Transverse colon (tissue), 4 donors: ENCODE results near the gene TMUB2. TPM values are rescaled to one million over a fixed set of nuclear protein-coding genes. Genes with fewer than 3 reads are reported as not detected.

ENCODE experiments used
- DNase-seq: peaks from one replicate; pipeline ENCODE4 v3.0.0-alpha.2; 2019
- H3K27ac ChIP-seq, 4 donors: fragments of 200-600 bp; sonication (generic); 2 replicates each; pipeline ENCODE4 v1.5.1; 2016 to 2018; ENCODE audit warnings: inconsistent platforms in 4 of 4
- H3K27me3 ChIP-seq: fragments of 200-600 bp; sonication (generic); 2 replicates; pipeline ENCODE4 v1.5.1; 2017; ENCODE audit warnings: inconsistent platforms
- H3K36me3 ChIP-seq, 4 donors: fragments of 200-600 bp; sonication (generic); 2 replicates each; pipeline ENCODE4 v1.5.1; 2017 to 2019; ENCODE audit warnings: inconsistent platforms in 4 of 4
- H3K4me1 ChIP-seq, 4 donors: fragments of 200-600 bp; sonication (generic); 2 replicates each; pipeline ENCODE4 v1.5.1; 2017 to 2020; ENCODE audit warnings: inconsistent platforms in 4 of 4
- H3K4me3 ChIP-seq, 4 donors: fragments of 200-600 bp; sonication (generic); 1 replicate in 1 of 4; 2 replicates in 3 of 4; pipeline versions ENCODE4 v1.5.1 to v1.6.1; 2017 to 2019; ENCODE audit warnings: inconsistent platforms in 4 of 4
- H3K9me3 ChIP-seq, 2 donors: fragments of 200-600 bp; sonication (generic); 2 replicates each; pipeline ENCODE4 v1.5.1; 2017 to 2019; ENCODE audit warnings: inconsistent platforms in 2 of 2
- CTCF ChIP-seq, 5 experiments: fragments of 200-600 bp in 3 of 5; fragments of 450-650 bp in 2 of 5; sonication (generic) in 3 of 5; IDR thresholded peaks; 1 replicate in 2 of 5; 2 replicates in 3 of 5; pipeline ENCODE4 v1.5.1; 2016 to 2017; ENCODE audit warnings: antibody characterized with exemption in 5 of 5, inconsistent platforms in 3 of 5, mild to moderate bottlenecking in 2 of 5, moderate library complexity in 1 of 5
- EP300 ChIP-seq: sonication (generic); formaldehyde crosslinking; IDR thresholded peaks from one replicate; pipeline ENCODE4 v1.6.1; 2017; ENCODE audit warnings: antibody characterized with exemption, low read depth
- POLR2A ChIP-seq: fragments of 450-650 bp; IDR thresholded peaks from one replicate; pipeline ENCODE4 v1.6.1; 2016; ENCODE audit warnings: antibody characterized with exemption, mild to moderate bottlenecking, moderate library complexity
- POLR2AphosphoS5 ChIP-seq, 3 donors: sonication (generic); formaldehyde crosslinking; IDR thresholded peaks; one replicate each; pipeline ENCODE4 v1.6.1; 2016; ENCODE audit warnings: antibody characterized with exemption in 3 of 3
- WGBS, 2 donors: methylation state at CpG; one replicate each; pipeline ENCODE4 v1.1.5; 2018; ENCODE audit warnings: low coverage in 1 of 2; 5-methylcytosine and 5-hydroxymethylcytosine counted together
- in situ Hi-C, 4 donors: fragments of 200-750 bp; cut with MboI; loops; one replicate each; pipeline versions ENCODE4 v1.15.0 to v1.15.1; 2017; ENCODE audit warnings: low sequenced_read_pairs in 3 of 4, low pct_ligation_motif_present in 1 of 4, low pct_unique_long_range_greater_than_20kb in 1 of 4
- intact Hi-C: fragments of 100-400 bp; cut with DNase I; formaldehyde crosslinking; loops from one replicate; pipeline ENCODE4 v1.15.1; 2023; ENCODE audit warnings: low total_unique reads
- total RNA-seq, 4 donors: library from RNA; depleted of rRNA; stranded (reverse); fragments of >200 nt; gene quantifications; one replicate each; pipeline ENCODE4 v1.1.0, GENCODE V29; 2016

Gene TMUB2
- total RNA-seq, 4 donors from 2014 or later: 53.4 to 70.5 (median 60.6) TPM

- intact Hi-C loops (no loop called here), in situ Hi-C loops (no loop called here)
- Histone ChIP-seq H3K27me3 (no peaks in the 10 kb centered on the region), H3K9me3 (no peaks in the 10 kb centered on the region), H3K4me3 (no peak overlapping the region), H3K27ac (no peak overlapping the region), H3K4me1 (peaks cover 9 to 35% (median 13%) of the 10 kb centered on the region in 4 donors), H3K36me3 (peaks cover 0 to 21% (median 9%) of the 10 kb centered on the region in 4 donors)
- TF ChIP-seq POLR2A (no peak), POLR2AphosphoS5 (IDR thresholded peaks at IDR 0.05) (no peak), EP300 (no peak), CTCF (IDR thresholded peaks at IDR 0.05) (no peak)
- 90 to 91% methylated on average over 4 to 17 of the region's 17 CpGs for WGBS, 2 donors
- no peak for DNase-seq
These were observed 20.5 kb downstream of the TMUB2 start for GRCh38 chr17:44207319-44207718.

- Histone ChIP-seq H3K27ac (no peak overlapping the region), H3K9me3 (no peaks in the 10 kb centered on the region), H3K4me1 (peaks cover 9 to 35% (median 13%) of the 10 kb centered on the region in 4 donors), H3K27me3 (no peaks in the 10 kb centered on the region), H3K36me3 (peaks cover 0 to 21% (median 9%) of the 10 kb centered on the region in 4 donors), H3K4me3 (no peak overlapping the region)
- intact Hi-C loops: no loop called here
- in situ Hi-C loops: no loop called here
- 87 to 100% methylated on average over 2 to 5 of the region's 5 CpGs for WGBS, 2 donors
- DNase-seq: no peak
- TF ChIP-seq POLR2A (no peak), POLR2AphosphoS5 (IDR thresholded peaks at IDR 0.05) (no peak), CTCF (IDR thresholded peaks at IDR 0.05) (no peak), EP300 (no peak)
These were observed 21.0 kb downstream of the TMUB2 start for GRCh38 chr17:44207743-44208142.

- H3K36me3 ChIP-seq: peaks cover 0 to 22% (median 11%) of the 10 kb centered on the region in 4 donors
- 60% methylated on average over 1 to 11 of the region's 11 CpGs for WGBS, 2 donors
- no peaks in the 10 kb centered on the region for H3K27me3 ChIP-seq
- intact Hi-C loops (loop anchor here (2.0 kb wide), 1 partner anchor 121 kb away; no protein-coding TSS in a partner anchor), in situ Hi-C loops (loop anchor here in 2 of 4 donors (5.0 to 10.0 kb wide), 2 partner anchors 115 to 122 kb away; partner anchors contain the start of gene SLC25A39 (in 1 of the 2))
- H3K4me3 ChIP-seq: no peak overlapping the region
- H3K4me1 ChIP-seq: peaks cover 9 to 17% (median 13%) of the 10 kb centered on the region in 4 donors
- H3K27ac ChIP-seq: peak overlapping the region; percentile 25 to 59 (median 56)
- no peak for TF ChIP-seq POLR2A
- TF ChIP-seq CTCF (IDR thresholded peaks at IDR 0.05): no peak
- TF ChIP-seq EP300: no peak
- no peak for TF ChIP-seq POLR2AphosphoS5 (IDR thresholded peaks at IDR 0.05)
- no peak for DNase-seq
- H3K9me3 ChIP-seq: no peaks in the 10 kb centered on the region
These were observed 23.1 kb downstream of the TMUB2 start for GRCh38 chr17:44209786-44210341.

- intact Hi-C loops: loop anchor here (2.0 kb wide), 1 partner anchor 120 kb away; no protein-coding TSS in a partner anchor
- Histone ChIP-seq H3K4me1 (peaks cover 9 to 17% (median 13%) of the 10 kb centered on the region in 4 donors), H3K27ac (peak overlapping the region; percentile 25 to 69 (median 59)), H3K4me3 (no peak overlapping the region), H3K36me3 (peaks cover 0 to 29% (median 13%) of the 10 kb centered on the region in 4 donors), H3K9me3 (no peaks in the 10 kb centered on the region), H3K27me3 (no peaks in the 10 kb centered on the region)
- peak; percentile 92 for DNase-seq
- 32% methylated on average over 46 of the region's 64 CpGs; no CpG with 5 or more reads in 1 of the 2 donors for WGBS, 2 donors
- in situ Hi-C loops: loop anchor here in 2 of 4 donors (5.0 to 10.0 kb wide), 2 partner anchors 114 to 122 kb away; partner anchors contain the start of gene SLC25A39 (in 1 of the 2)
- peak; percentile 22 to 59 (median 57) for TF ChIP-seq POLR2AphosphoS5 (IDR thresholded peaks at IDR 0.05)
- no peak for TF ChIP-seq POLR2A
- TF ChIP-seq CTCF (IDR thresholded peaks at IDR 0.05): peak; percentile 94 to 100 (median 99)
- no peak for TF ChIP-seq EP300
These were observed 23.8 kb downstream of the TMUB2 start for GRCh38 chr17:44210342-44211192.
